Aortic smooth muscle cell (primary cell): ENCODE data around the gene SPX. TPM values are rescaled to one million over a fixed set of nuclear protein-coding genes. Genes with fewer than 3 reads are reported as not detected.

Experiments
- total RNA-seq: library from RNA; depleted of rRNA; stranded (reverse); fragments of >200 nt; gene quantifications from 2 replicates; pipeline ENCODE4 v1.2.3, GENCODE V29; 2014

Gene SPX, protein sequence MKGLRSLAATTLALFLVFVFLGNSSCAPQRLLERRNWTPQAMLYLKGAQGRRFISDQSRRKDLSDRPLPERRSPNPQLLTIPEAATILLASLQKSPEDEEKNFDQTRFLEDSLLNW
- total RNA-seq = 0.25 and 0.26 TPM in 2 replicates

GRCh38 chr12:21526053-21526452 lies at the start of gene SPX:
SPX (plus strand) TSS chr12:21526296; CDS start chr12:21526473, 177 bp downstream.

GRCh38 chr12:21501258-21502163 lies 24.6 kb upstream of the SPX start, which contains the start of the genes GOLT1B and RECQL:
GOLT1B (plus strand) TSS chr12:21501789; CDS start chr12:21501924, 135 bp downstream.
RECQL (minus strand) TSS chr12:21501635; CDS start chr12:21499570, 2,065 bp downstream.

Other genes with a start within 250 kb of the SPX start
- gene SLCO1A2, start 191.4 kb upstream of the SPX start, total RNA-seq = not detected in 2 replicates
- gene IAPP, start 153.4 kb upstream of the SPX start, total RNA-seq = not detected in 2 replicates
- 11.2 and 15.9 TPM in 2 replicates for gene PYROXD1, start 88.6 kb upstream of the SPX start, total RNA-seq
- 96.2 and 108 TPM in 2 replicates for gene RECQL, start 24.7 kb upstream of the SPX start, total RNA-seq
- gene GOLT1B, start 24.5 kb upstream of the SPX start, total RNA-seq = 48.4 and 49.3 TPM in 2 replicates
- gene GYS2, start 78.6 kb downstream of the SPX start, total RNA-seq = not detected in 2 replicates
- gene LDHB, start 131.5 kb downstream of the SPX start, total RNA-seq = 673 and 747 TPM in 2 replicates
- gene KCNJ8, start 248.4 kb downstream of the SPX start, total RNA-seq = 0.92 and 1.2 TPM in 2 replicates